GM19240 (cell line): ENCODE data around the gene MED8.
"Not testable (repeated sequence)": the region's sequence is repeated elsewhere in the genome, so short reads cannot be mapped to it uniquely, and the experiment has no call there.

Source experiments
- DNase-seq: peaks from one replicate; pipeline ENCODE4 v3.0.0; 2011; ENCODE audit warnings: low spot score; ENCODE audit not compliant: insufficient read length

MED8 gene

GRCh38 chr1:43421976-43422750, 32.6 kb upstream of the MED8 start:
- no peak for DNase-seq

- no peak for DNase-seq
Measured at GRCh38 chr1:43421396-43421795, 31.8 kb upstream of the MED8 start.

DNA sequence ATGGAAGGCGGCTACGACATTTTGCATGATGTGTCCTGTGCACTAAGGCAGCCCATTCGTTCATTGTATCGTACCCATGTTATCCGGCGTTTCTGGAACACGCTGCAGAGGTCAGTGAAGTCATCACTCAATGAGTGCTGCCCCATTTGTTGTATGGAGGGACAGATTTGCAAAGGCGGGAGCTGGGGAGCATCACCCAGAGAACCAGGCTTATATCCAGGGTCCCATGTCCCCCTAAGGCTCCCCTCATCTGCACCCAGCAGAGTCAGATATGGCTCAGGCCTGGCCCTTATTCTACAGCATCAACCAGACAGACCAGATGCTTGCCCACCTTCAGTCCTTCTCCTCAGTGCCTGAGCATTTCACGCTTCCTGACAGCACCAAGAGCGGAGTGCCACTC, 31.3 kb upstream of the MED8 start:
- no peak for DNase-seq

GRCh38 chr1:43419627-43420425, 30.2 kb upstream of the MED8 start:
- DNase-seq, result no peak

- DNase-seq, result no peak
Measured at GRCh38 chr1:43418858-43419257, 29.3 kb upstream of the MED8 start.

GRCh38 chr1:43415901-43416300, 26.3 kb upstream of the MED8 start:
- DNase-seq, result no peak

DNA sequence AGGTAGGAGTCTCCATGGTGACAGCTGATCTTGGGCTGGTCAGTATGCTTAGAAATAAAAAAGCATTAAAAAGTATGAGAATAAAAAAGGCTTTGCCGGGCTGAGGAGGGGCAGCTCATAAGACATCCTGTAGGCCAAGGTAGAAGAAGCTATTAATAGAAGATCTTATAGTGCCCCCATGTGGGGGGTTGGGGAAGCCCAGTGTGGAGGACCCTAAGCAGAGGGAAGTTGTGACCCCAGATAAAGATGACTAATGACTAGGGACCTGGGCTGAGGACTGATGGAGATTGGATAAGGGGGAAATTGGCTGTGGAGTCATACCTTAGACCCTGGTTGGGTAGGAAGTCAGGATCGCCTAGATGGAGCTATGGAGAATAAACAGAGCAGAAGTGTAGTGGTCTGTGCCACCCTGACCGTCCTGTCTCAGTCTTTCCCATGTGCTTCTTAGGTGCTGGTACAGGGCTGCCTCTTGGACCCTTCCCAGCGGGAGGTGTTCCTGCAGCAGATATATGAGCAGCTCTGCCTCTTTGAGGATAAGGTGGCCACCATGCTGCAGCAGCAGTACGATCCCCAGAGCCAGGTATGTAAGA, 25.1 kb upstream of the MED8 start:
- peak; percentile 30 for DNase-seq

- DNase-seq, result not testable (repeated sequence)
Measured at GRCh38 chr1:43413426-43413825, 23.8 kb upstream of the MED8 start.

DNA sequence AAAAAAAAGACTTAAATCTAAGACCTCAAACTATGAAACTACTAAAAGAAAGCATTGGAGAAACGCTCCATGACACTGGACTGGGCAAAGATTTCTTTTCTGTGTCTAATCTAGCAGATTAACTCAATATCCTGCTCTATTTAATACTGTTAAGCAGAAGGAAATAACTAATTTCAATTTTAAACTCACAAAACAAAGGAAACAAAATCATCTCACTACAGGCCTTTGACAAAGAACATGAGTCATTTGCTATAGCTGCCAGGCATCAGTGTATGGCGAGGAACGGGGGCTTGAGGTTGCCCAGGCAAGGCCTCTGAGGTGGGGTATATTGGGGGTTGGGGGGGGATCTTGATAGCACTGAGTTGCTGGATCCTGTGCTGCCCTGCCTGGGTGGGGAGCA, 21.0 kb upstream of the MED8 start:
- no peak for DNase-seq

DNA sequence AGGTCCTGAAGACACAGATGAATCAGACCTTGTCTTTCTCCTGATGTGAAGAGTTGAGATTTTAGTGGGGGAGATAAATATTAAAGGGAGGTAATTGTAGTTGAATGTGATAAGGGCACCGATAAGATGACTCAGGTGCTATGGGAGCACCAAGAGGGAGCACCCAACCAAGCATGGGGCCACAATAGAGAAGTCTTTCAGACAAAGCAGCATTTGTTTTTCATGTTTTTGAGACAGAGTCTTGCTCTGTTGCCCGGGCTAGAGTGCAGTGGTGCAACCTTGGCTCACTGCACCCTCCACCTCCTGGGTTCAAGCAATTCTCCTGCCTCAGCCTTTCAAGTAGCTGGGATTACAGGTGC, 16.3 kb upstream of the MED8 start:
- no peak for DNase-seq

GRCh38 chr1:43405219-43405875, 15.7 kb upstream of the MED8 start:
- no peak for DNase-seq

DNA sequence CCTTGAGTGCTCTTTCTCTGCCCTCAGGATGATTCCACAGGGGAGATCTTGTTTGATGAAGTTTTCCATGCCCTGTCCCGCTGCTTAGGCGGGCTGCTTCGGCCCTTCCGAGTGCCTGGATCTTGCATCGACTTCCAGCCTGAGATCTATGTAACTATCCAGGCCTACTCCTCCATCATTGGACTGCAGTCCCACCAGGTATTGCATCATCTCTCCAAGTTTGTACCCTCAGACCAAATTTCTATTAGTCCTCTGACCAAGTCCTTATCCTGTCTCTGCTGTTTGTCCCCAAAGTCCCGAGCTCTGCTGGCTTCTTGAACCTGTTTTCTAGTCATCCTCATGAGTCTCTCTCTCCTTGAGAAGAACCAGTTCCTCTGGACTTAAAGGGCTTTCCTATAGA, 14.8 kb upstream of the MED8 start:
- no peak for DNase-seq

DNA sequence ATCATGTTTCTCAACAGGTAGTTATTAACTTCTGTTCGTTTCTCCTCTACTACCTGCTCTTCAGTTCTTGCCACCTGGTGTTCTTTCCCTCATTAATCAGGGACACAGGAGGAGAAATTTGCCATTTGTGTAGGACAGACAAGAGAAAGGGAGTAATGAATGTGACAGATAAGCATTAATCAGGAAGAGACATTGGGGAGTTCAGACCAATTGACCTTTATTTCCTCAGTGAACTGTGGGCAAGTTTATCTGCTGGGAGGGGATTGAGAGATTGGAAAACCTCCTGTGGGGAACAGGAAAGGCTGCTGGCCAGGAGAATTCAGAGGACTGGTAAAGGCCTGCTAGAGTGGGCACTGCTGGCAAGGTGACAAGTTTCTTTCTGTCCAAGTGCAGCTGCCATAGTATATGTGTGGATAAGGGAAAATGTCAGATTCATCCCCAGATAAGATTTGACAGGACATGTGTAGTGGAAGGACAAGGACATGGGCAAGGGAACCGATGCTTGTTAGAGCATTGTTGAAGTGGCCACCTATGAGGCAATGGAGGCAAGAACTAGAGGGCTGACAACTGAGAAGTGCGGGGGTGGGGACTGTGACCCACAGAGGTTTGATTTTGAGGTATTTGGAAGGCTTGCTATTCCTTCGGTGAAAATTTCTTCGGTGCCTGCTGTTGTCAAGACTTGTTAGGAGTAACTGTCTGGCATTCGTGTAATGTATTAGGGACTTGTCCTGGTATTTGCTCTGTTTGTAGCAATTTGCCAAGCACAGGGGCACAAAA, 12.7 kb upstream of the MED8 start:
- DNase-seq, result no peak

DNA sequence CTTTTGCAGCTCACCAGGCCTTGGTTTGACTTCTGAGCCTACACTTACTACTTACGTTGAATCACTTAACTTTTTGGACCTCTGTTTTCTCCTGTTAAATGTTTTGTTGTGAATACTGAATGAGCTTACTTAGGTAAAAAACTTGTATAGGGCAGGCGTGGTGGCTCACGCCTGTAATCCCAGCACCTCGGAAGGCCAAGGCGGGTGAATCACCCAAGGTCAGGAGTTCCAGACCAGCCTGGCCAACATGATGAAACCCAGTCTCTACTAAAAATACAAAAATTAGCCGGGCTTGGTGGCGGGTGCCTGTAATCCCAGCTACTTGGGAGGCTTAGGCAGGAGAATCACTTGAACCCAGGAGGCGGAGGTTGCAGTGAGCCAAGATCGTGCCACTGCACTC, 10.8 kb upstream of the MED8 start:
- not testable (repeated sequence) for DNase-seq

- no peak for DNase-seq
Measured at GRCh38 chr1:43398227-43398626, 8.6 kb upstream of the MED8 start.

DNA sequence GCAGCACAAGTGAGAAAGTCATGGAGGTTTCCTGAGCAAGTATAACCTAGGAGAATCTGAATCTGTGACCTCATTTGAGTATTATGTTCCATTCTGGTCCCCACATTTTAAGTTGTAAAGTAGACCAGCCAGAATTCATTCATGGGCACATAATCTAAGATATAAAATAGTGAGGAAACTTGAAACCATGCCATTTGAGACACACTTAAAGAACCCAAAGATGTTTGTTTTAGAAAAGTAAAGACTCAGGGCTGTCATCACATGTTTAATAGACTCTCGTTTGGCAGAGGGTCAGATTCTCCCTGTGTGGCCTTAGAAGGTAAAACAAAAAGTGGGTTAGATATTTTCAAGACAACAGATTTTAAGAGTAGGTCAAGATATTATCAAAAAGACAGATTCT, 6.5 kb upstream of the MED8 start:
- no peak for DNase-seq

DNA sequence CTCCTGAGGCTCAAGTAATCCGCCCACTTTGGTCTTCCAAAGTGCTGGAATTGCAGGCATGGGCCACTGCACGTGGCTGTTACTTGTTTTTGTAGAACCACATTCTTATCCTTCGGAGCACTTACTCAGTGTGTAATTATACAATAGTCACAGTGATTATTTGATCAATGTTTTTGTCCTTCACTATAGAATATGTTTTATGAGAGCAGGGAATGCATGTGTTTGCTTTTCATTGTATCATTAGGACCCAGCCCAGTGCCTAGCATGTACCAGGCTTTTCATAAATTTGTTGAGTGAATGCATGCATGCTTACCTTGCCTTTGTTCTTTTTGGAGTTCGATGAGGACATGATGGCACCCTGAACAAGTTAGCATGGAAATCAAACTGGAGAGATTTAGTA, 5.9 kb upstream of the MED8 start:
- DNase-seq, result no peak

- DNase-seq, result no peak
Measured at GRCh38 chr1:43392702-43393101, 3.1 kb upstream of the MED8 start.

- DNase-seq, result no peak
Measured at GRCh38 chr1:43388613-43389012, 987 bp downstream of the MED8 start.

GRCh38 chr1:43387976-43388599, 1.5 kb downstream of the MED8 start:
- no peak for DNase-seq

GRCh38 chr1:43386676-43387075, 2.9 kb downstream of the MED8 start:
- DNase-seq, result no peak
